ENCODE results near the gene NFKB1. TPM values are rescaled to one million over a fixed set of nuclear protein-coding genes. Genes with fewer than 3 reads are reported as not detected.
A peak's percentile ranks its signal among the peaks of the same experiment; 100 is the strongest.

The NFKB1 gene
- total RNA-seq, 1 donor from 2014 or later = 19.0 TPM

DNA sequence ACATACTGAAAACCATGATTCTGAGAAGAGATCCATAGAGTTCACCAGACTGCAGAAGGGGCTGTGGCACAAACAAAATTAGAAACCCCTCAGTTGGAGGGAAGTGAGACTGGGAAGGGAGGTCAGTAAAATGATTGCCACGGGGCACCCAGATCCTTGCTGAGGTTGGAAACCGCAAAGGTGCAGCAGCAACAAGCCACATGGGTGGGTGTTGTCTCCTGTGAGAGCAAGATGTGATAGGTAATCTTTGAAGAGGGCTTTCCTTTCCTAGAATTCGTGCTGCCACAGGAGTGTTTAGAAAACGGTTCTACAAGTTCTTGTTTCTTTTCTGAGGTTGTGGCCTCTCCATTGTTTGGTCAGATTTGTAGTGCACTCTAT, 85.5 kb downstream of the NFKB1 start:
- H3K36me3 ChIP-seq (ENCODE audit: control insufficient read depth, insufficient read depth, low read length) = peaks cover 8% of the 10 kb centered on the region
- peak; percentile 7 for FAIRE-seq
- no peak for DNase-seq (ENCODE audit: low read depth)
- TF ChIP-seq, protein P1, sequence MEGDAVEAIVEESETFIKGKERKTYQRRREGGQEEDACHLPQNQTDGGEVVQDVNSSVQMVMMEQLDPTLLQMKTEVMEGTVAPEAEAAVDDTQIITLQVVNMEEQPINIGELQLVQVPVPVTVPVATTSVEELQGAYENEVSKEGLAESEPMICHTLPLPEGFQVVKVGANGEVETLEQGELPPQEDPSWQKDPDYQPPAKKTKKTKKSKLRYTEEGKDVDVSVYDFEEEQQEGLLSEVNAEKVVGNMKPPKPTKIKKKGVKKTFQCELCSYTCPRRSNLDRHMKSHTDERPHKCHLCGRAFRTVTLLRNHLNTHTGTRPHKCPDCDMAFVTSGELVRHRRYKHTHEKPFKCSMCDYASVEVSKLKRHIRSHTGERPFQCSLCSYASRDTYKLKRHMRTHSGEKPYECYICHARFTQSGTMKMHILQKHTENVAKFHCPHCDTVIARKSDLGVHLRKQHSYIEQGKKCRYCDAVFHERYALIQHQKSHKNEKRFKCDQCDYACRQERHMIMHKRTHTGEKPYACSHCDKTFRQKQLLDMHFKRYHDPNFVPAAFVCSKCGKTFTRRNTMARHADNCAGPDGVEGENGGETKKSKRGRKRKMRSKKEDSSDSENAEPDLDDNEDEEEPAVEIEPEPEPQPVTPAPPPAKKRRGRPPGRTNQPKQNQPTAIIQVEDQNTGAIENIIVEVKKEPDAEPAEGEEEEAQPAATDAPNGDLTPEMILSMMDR (IDR thresholded peaks at IDR 0.05; ENCODE audit: insufficient read depth, low read length, severe bottlenecking) = no peak
- H3K4me3 ChIP-seq (ENCODE audit: low read depth, low read length) = no peak overlapping the region
- H3K27me3 ChIP-seq (ENCODE audit: control insufficient read depth, insufficient read depth, low read length) = no peaks in the 10 kb centered on the region

DNA sequence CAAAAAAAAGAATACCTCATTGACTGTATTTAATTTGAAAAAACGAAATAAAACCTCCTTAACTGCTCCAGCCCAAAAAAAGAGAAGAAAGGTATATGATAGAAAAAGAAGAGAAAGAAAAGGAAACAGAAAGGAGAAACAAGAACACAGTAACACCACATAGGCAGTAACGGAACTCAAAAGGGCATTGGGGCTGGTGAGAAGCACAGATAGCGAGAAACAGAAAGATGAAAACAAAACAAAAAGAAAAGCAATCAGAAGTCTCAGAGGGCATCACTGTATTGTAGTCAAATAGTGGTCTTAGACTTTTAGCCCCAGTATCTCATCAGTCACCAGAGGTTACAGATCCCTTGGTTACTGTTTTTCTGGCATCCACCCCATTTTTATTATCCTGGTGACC, 88.6 kb downstream of the NFKB1 start:
- H3K36me3 ChIP-seq (ENCODE audit: control insufficient read depth, insufficient read depth, low read length) = peaks cover 8% of the 10 kb centered on the region
- TF ChIP-seq, protein P1 (IDR thresholded peaks at IDR 0.05; ENCODE audit: insufficient read depth, low read length, severe bottlenecking) = no peak
- no peaks in the 10 kb centered on the region for H3K27me3 ChIP-seq (ENCODE audit: control insufficient read depth, insufficient read depth, low read length)
- no peak overlapping the region for H3K4me3 ChIP-seq (ENCODE audit: low read depth, low read length)
- FAIRE-seq (no peak), DNase-seq (ENCODE audit: low read depth) (no peak)

DNA sequence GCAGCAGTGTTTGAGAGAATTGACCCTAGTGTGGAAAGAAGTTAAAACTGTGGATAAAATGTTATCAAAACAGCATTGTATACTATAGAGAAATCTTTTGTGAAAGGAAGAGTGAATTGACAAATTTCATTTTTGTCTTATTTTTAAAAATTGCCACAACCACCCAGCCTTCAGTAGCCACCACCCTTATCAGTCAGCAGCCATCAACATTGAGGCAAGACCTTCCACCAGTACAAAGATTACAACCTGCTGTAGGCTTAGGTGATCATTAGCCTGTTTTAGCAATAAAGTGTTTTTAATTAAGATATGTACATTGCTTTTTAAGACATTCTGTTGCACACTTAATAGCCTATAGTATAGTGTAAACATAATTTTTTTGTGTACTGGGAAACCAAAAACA, 91.1 kb downstream of the NFKB1 start:
- FAIRE-seq (no peak), DNase-seq (ENCODE audit: low read depth) (no peak)
- Histone ChIP-seq H3K36me3 (ENCODE audit: control insufficient read depth, insufficient read depth, low read length) (peaks cover 9% of the 10 kb centered on the region), H3K4me3 (ENCODE audit: low read depth, low read length) (no peak overlapping the region), H3K27me3 (ENCODE audit: control insufficient read depth, insufficient read depth, low read length) (no peaks in the 10 kb centered on the region)
- TF ChIP-seq, protein P1 (IDR thresholded peaks at IDR 0.05; ENCODE audit: insufficient read depth, low read length, severe bottlenecking) = no peak

DNA sequence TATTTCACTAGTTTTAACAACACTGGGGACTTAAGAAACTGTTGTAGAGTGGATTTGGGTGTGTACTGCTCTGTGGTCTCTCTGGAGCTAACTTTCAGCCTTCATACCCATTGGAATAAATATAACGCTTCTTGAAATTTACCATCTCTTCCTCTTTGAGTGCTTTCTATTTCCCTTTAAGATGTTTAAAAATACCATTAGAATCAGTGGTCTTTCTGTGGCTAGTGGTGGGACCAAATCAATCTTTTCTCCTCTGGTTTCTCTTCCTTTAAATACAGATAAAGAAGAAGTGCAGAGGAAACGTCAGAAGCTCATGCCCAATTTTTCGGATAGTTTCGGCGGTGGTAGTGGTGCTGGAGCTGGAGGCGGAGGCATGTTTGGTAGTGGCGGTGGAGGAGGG, 92.0 kb downstream of the NFKB1 start:
- H3K27me3 ChIP-seq (ENCODE audit: control insufficient read depth, insufficient read depth, low read length) = no peaks in the 10 kb centered on the region
- DNase-seq (ENCODE audit: low read depth) (no peak), FAIRE-seq (no peak)
- H3K36me3 ChIP-seq (ENCODE audit: control insufficient read depth, insufficient read depth, low read length) = peaks cover 9% of the 10 kb centered on the region
- no peak overlapping the region for H3K4me3 ChIP-seq (ENCODE audit: low read depth, low read length)
- TF ChIP-seq, protein P1 (IDR thresholded peaks at IDR 0.05; ENCODE audit: insufficient read depth, low read length, severe bottlenecking) = no peak

DNA sequence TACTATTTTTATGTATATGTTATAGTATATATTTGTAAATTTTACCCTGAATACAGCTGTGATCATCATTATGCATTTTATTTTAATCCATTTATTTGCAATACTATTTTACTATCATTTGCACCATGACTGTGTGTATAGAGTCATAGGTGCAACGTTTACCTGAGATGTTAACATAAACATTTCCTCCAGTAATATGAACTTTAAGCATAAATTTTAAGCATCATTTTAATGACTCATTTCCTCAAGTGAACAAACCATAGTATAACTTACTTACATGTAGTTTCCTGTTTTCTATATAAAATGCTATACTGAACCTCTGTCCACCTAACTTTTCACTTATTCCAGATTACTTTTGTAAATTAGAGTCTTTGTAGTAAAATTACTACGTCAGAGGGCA, 92.8 kb downstream of the NFKB1 start:
- TF ChIP-seq, protein P1 (IDR thresholded peaks at IDR 0.05; ENCODE audit: insufficient read depth, low read length, severe bottlenecking) = no peak
- no peak for FAIRE-seq
- peaks cover 9% of the 10 kb centered on the region for H3K36me3 ChIP-seq (ENCODE audit: control insufficient read depth, insufficient read depth, low read length)

DNA sequence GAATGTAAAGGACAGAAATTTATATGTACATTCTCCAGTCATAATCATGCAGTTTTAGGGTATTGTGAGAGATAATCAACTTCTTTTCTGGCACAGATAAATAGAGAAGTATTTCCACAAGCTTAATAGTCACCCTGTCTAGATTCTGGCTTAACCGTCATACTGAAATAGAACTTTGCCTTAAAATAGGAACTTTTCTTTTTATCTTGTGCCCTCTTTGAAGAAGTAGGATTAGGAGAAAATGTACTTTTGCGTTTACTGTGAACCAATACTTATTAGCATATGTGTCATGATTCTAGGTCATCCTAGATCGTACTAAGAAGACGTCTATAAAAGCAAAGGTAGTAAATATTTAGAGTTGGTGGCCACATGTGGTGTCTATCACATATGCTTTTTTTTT, 95.4 kb downstream of the NFKB1 start:
- FAIRE-seq (no peak), DNase-seq (ENCODE audit: low read depth) (no peak)
- peaks cover 11% of the 10 kb centered on the region for H3K36me3 ChIP-seq (ENCODE audit: control insufficient read depth, insufficient read depth, low read length)
- TF ChIP-seq, protein P1 (IDR thresholded peaks at IDR 0.05; ENCODE audit: insufficient read depth, low read length, severe bottlenecking) = no peak
- no peaks in the 10 kb centered on the region for H3K27me3 ChIP-seq (ENCODE audit: control insufficient read depth, insufficient read depth, low read length)
- no peak overlapping the region for H3K4me3 ChIP-seq (ENCODE audit: low read depth, low read length)

More for the DNA sequence above, 92.8 kb downstream of the NFKB1 start:
- DNase-seq (ENCODE audit: low read depth) = peak; percentile 80
- no peak overlapping the region for H3K4me3 ChIP-seq (ENCODE audit: low read depth, low read length)
- H3K27me3 ChIP-seq (ENCODE audit: control insufficient read depth, insufficient read depth, low read length) = no peaks in the 10 kb centered on the region

All from bronchial epithelial cell (primary cell).